HL-60/S4 (cell line): ENCODE data around the gene SLC22A5.

ENCODE experiments used
- in situ Hi-C: fragments of 300-500 bp; cut with MboI; formaldehyde crosslinking; loops from 2 replicates; pipeline ENCODE4 v1.14.3; 2022; ENCODE audit warnings: low sequenced_read_pairs

Gene SLC22A5

GRCh38 chr5:132408456-132408855 lies 38.9 kb downstream of the SLC22A5 start:
- in situ Hi-C loops, result no loop called here

- in situ Hi-C loops, result no loop called here
Observed at GRCh38 chr5:132408965-132409364, 39.5 kb downstream of the SLC22A5 start.

- in situ Hi-C loops, result loop anchor here (10.0 kb wide), 1 partner anchor 84 kb away; the partner anchor contains the start of gene IRF1
Observed at GRCh38 chr5:132410451-132411303, 41.2 kb downstream of the SLC22A5 start.

- in situ Hi-C loops, result loop anchor here (10.0 kb wide), 1 partner anchor 83 kb away; the partner anchor contains the start of gene IRF1
Observed at GRCh38 chr5:132411304-132412013, 41.9 kb downstream of the SLC22A5 start.

GRCh38 chr5:132413567-132413966 lies 44.1 kb downstream of the SLC22A5 start:
- in situ Hi-C loops, result loop anchor here (10.0 kb wide), 1 partner anchor 81 kb away; the partner anchor contains the start of gene IRF1

GRCh38 chr5:132414634-132415378 lies 45.3 kb downstream of the SLC22A5 start:
- in situ Hi-C loops, result loop anchor here (10.0 kb wide), 1 partner anchor 80 kb away; the partner anchor contains the start of gene IRF1

GRCh38 chr5:132415516-132415915 lies 46.0 kb downstream of the SLC22A5 start:
- in situ Hi-C loops, result loop anchor here (10.0 kb wide), 1 partner anchor 79 kb away; the partner anchor contains the start of gene IRF1

- in situ Hi-C loops, result loop anchor here (10.0 kb wide), 1 partner anchor 78 kb away; the partner anchor contains the start of gene IRF1
Observed at GRCh38 chr5:132416306-132417009, 46.9 kb downstream of the SLC22A5 start.

GRCh38 chr5:132417010-132417439 lies 47.5 kb downstream of the SLC22A5 start:
- in situ Hi-C loops, result loop anchor here (10.0 kb wide), 1 partner anchor 78 kb away; the partner anchor contains the start of gene IRF1

GRCh38 chr5:132417461-132417860 lies 48.0 kb downstream of the SLC22A5 start:
- in situ Hi-C loops, result loop anchor here (10.0 kb wide), 1 partner anchor 77 kb away; the partner anchor contains the start of gene IRF1

GRCh38 chr5:132417889-132418485 lies 48.5 kb downstream of the SLC22A5 start:
- in situ Hi-C loops, result loop anchor here (10.0 kb wide), 1 partner anchor 77 kb away; the partner anchor contains the start of gene IRF1

- in situ Hi-C loops, result loop anchor here (10.0 kb wide), 1 partner anchor 76 kb away; the partner anchor contains the start of gene IRF1
Observed at GRCh38 chr5:132418881-132419280, 49.4 kb downstream of the SLC22A5 start.

GRCh38 chr5:132419502-132420468 lies 50.3 kb downstream of the SLC22A5 start:
- in situ Hi-C loops, result loop anchor here (10.0 kb wide), 1 partner anchor 75 kb away; the partner anchor contains the start of gene IRF1

GRCh38 chr5:132420706-132421272 lies 51.3 kb downstream of the SLC22A5 start:
- in situ Hi-C loops, result no loop called here

GRCh38 chr5:132421462-132421861 lies 52.0 kb downstream of the SLC22A5 start:
- in situ Hi-C loops, result no loop called here

- in situ Hi-C loops, result no loop called here
Observed at GRCh38 chr5:132422720-132423437, 53.4 kb downstream of the SLC22A5 start.

- in situ Hi-C loops, result no loop called here
Observed at GRCh38 chr5:132423438-132423898, 54.0 kb downstream of the SLC22A5 start.
